Measurements from ENCODE around the gene AUTS2.

Gene AUTS2

GRCh38 chr7:70756789-70757188 lies 1158.5 kb downstream of the AUTS2 start:
- no peak for DNase-seq
- Histone ChIP-seq H3K4me1 (ENCODE audit: control insufficient read depth, low read depth, low read length) (no peaks in the 10 kb centered on the region), H2BK120ac (ENCODE audit: low read depth, low read length) (no peak overlapping the region), H3K79me2 (ENCODE audit: control insufficient read depth, insufficient read depth, low read length) (peaks cover 24% of the 10 kb centered on the region), H3K79me1 (ENCODE audit: low read length) (peaks cover 18% of the 10 kb centered on the region), H3K27me3 (ENCODE audit: insufficient read depth, low read length, poor library complexity) (no peaks in the 10 kb centered on the region), H3K18ac (ENCODE audit: low read length) (no peak overlapping the region), H4K8ac (ENCODE audit: low read depth, low read length) (no peak overlapping the region), H3K9ac (ENCODE audit: low read length) (no peak overlapping the region), H3K4ac (ENCODE audit: low read depth, low read length) (no peak overlapping the region), H3K27ac (ENCODE audit: low read depth, low read length) (no peak overlapping the region), H2AK5ac (ENCODE audit: low read length) (no peak overlapping the region), H3K23ac (ENCODE audit: low read length) (no peak overlapping the region), H4K5ac (ENCODE audit: low read length) (no peak overlapping the region), H3K4me2 (ENCODE audit: low read length) (no peak overlapping the region), H3K36me3 (ENCODE audit: control insufficient read depth, insufficient read depth, low read length) (no peaks in the 10 kb centered on the region), H2BK5ac (ENCODE audit: low read length) (no peak overlapping the region), H2BK15ac (replicated peaks; ENCODE audit: low read depth) (no peak overlapping the region), H3K56ac (ENCODE audit: low read length) (no peak overlapping the region), H3K4me3 (ENCODE audit: low read length) (no peak overlapping the region)
- no CpG with 5 or more reads among the region's 8 CpGs for WGBS (ENCODE audit: extremely low coverage, insufficient coverage, low lambda C conversion rate)

GRCh38 chr7:70758646-70759045 lies 1160.4 kb downstream of the AUTS2 start:
- H3K79me2 ChIP-seq (ENCODE audit: control insufficient read depth, insufficient read depth, low read length), result peaks cover 17% of the 10 kb centered on the region
- no peak overlapping the region for H3K18ac ChIP-seq (ENCODE audit: low read length)
- H3K4me1 ChIP-seq (ENCODE audit: control insufficient read depth, low read depth, low read length), result no peaks in the 10 kb centered on the region
- H3K4me3 ChIP-seq (ENCODE audit: low read length), result no peak overlapping the region
- no peak overlapping the region for H3K4ac ChIP-seq (ENCODE audit: low read depth, low read length)
- no peak overlapping the region for H3K4me2 ChIP-seq (ENCODE audit: low read length)
- H3K56ac ChIP-seq (ENCODE audit: low read length), result no peak overlapping the region
- peaks cover 17% of the 10 kb centered on the region for H3K79me1 ChIP-seq (ENCODE audit: low read length)
- WGBS (ENCODE audit: extremely low coverage, insufficient coverage, low lambda C conversion rate), result no CpG with 5 or more reads among the region's 5 CpGs
- H2BK5ac ChIP-seq (ENCODE audit: low read length), result no peak overlapping the region
- DNase-seq, result no peak
- no peak overlapping the region for H3K9ac ChIP-seq (ENCODE audit: low read length)
- no peaks in the 10 kb centered on the region for H3K27me3 ChIP-seq (ENCODE audit: insufficient read depth, low read length, poor library complexity)
- H3K27ac ChIP-seq (ENCODE audit: low read depth, low read length), result no peak overlapping the region
- H4K8ac ChIP-seq (ENCODE audit: low read depth, low read length), result no peak overlapping the region
- H3K36me3 ChIP-seq (ENCODE audit: control insufficient read depth, insufficient read depth, low read length), result no peaks in the 10 kb centered on the region
- H2BK120ac ChIP-seq (ENCODE audit: low read depth, low read length), result no peak overlapping the region
- no peak overlapping the region for H2AK5ac ChIP-seq (ENCODE audit: low read length)
- no peak overlapping the region for H2BK15ac ChIP-seq (replicated peaks; ENCODE audit: low read depth)
- no peak overlapping the region for H3K23ac ChIP-seq (ENCODE audit: low read length)
- H4K5ac ChIP-seq (ENCODE audit: low read length), result no peak overlapping the region

GRCh38 chr7:70759674-70760073 lies 1161.4 kb downstream of the AUTS2 start:
- Histone ChIP-seq H3K4me1 (ENCODE audit: control insufficient read depth, low read depth, low read length) (no peaks in the 10 kb centered on the region), H2AK5ac (ENCODE audit: low read length) (no peak overlapping the region), H3K79me1 (ENCODE audit: low read length) (peaks cover 17% of the 10 kb centered on the region), H3K4ac (ENCODE audit: low read depth, low read length) (no peak overlapping the region), H4K8ac (ENCODE audit: low read depth, low read length) (no peak overlapping the region), H3K23ac (ENCODE audit: low read length) (no peak overlapping the region), H3K56ac (ENCODE audit: low read length) (no peak overlapping the region), H3K79me2 (ENCODE audit: control insufficient read depth, insufficient read depth, low read length) (peaks cover 12% of the 10 kb centered on the region), H3K27ac (ENCODE audit: low read depth, low read length) (no peak overlapping the region), H3K4me2 (ENCODE audit: low read length) (no peak overlapping the region), H3K4me3 (ENCODE audit: low read length) (no peak overlapping the region), H2BK5ac (ENCODE audit: low read length) (no peak overlapping the region), H3K27me3 (ENCODE audit: insufficient read depth, low read length, poor library complexity) (no peaks in the 10 kb centered on the region), H2BK120ac (ENCODE audit: low read depth, low read length) (no peak overlapping the region), H3K36me3 (ENCODE audit: control insufficient read depth, insufficient read depth, low read length) (no peaks in the 10 kb centered on the region), H2BK15ac (replicated peaks; ENCODE audit: low read depth) (no peak overlapping the region), H4K5ac (ENCODE audit: low read length) (no peak overlapping the region), H3K18ac (ENCODE audit: low read length) (no peak overlapping the region), H3K9ac (ENCODE audit: low read length) (no peak overlapping the region)
- no CpG with 5 or more reads among the region's 6 CpGs for WGBS (ENCODE audit: extremely low coverage, insufficient coverage, low lambda C conversion rate)
- DNase-seq, result no peak

GRCh38 chr7:70761711-70762328 lies 1163.5 kb downstream of the AUTS2 start:
- Histone ChIP-seq H4K8ac (ENCODE audit: low read depth, low read length) (no peak overlapping the region), H2BK15ac (replicated peaks; ENCODE audit: low read depth) (no peak overlapping the region), H3K27me3 (ENCODE audit: insufficient read depth, low read length, poor library complexity) (no peaks in the 10 kb centered on the region), H2AK5ac (ENCODE audit: low read length) (no peak overlapping the region), H3K4me3 (ENCODE audit: low read length) (no peak overlapping the region), H3K18ac (ENCODE audit: low read length) (no peak overlapping the region), H2BK5ac (ENCODE audit: low read length) (no peak overlapping the region), H2BK120ac (ENCODE audit: low read depth, low read length) (no peak overlapping the region), H4K5ac (ENCODE audit: low read length) (no peak overlapping the region), H3K56ac (ENCODE audit: low read length) (no peak overlapping the region), H3K4me2 (ENCODE audit: low read length) (no peak overlapping the region), H3K4me1 (ENCODE audit: control insufficient read depth, low read depth, low read length) (no peaks in the 10 kb centered on the region), H3K79me2 (ENCODE audit: control insufficient read depth, insufficient read depth, low read length) (peaks cover 8% of the 10 kb centered on the region), H3K4ac (ENCODE audit: low read depth, low read length) (no peak overlapping the region), H3K23ac (ENCODE audit: low read length) (no peak overlapping the region), H3K9ac (ENCODE audit: low read length) (no peak overlapping the region), H3K79me1 (ENCODE audit: low read length) (peaks cover 15% of the 10 kb centered on the region), H3K27ac (ENCODE audit: low read depth, low read length) (no peak overlapping the region), H3K36me3 (ENCODE audit: control insufficient read depth, insufficient read depth, low read length) (peaks cover 2% of the 10 kb centered on the region)
- no CpG with 5 or more reads among the region's 4 CpGs for WGBS (ENCODE audit: extremely low coverage, insufficient coverage, low lambda C conversion rate)
- DNase-seq, result no peak

GRCh38 chr7:70762696-70763095 lies 1164.4 kb downstream of the AUTS2 start:
- Histone ChIP-seq H3K9ac (ENCODE audit: low read length) (no peak overlapping the region), H2AK5ac (ENCODE audit: low read length) (no peak overlapping the region), H3K4ac (ENCODE audit: low read depth, low read length) (no peak overlapping the region), H2BK15ac (replicated peaks; ENCODE audit: low read depth) (no peak overlapping the region), H3K23ac (ENCODE audit: low read length) (no peak overlapping the region), H3K27me3 (ENCODE audit: insufficient read depth, low read length, poor library complexity) (no peaks in the 10 kb centered on the region), H3K4me2 (ENCODE audit: low read length) (no peak overlapping the region), H3K27ac (ENCODE audit: low read depth, low read length) (no peak overlapping the region), H3K79me2 (ENCODE audit: control insufficient read depth, insufficient read depth, low read length) (peaks cover 6% of the 10 kb centered on the region), H4K8ac (ENCODE audit: low read depth, low read length) (no peak overlapping the region), H3K4me3 (ENCODE audit: low read length) (no peak overlapping the region), H3K18ac (ENCODE audit: low read length) (no peak overlapping the region), H3K4me1 (ENCODE audit: control insufficient read depth, low read depth, low read length) (no peaks in the 10 kb centered on the region), H3K79me1 (ENCODE audit: low read length) (peaks cover 13% of the 10 kb centered on the region), H3K56ac (ENCODE audit: low read length) (no peak overlapping the region), H2BK120ac (ENCODE audit: low read depth, low read length) (no peak overlapping the region), H4K5ac (ENCODE audit: low read length) (no peak overlapping the region), H2BK5ac (ENCODE audit: low read length) (no peak overlapping the region), H3K36me3 (ENCODE audit: control insufficient read depth, insufficient read depth, low read length) (peaks cover 2% of the 10 kb centered on the region)
- WGBS (ENCODE audit: extremely low coverage, insufficient coverage, low lambda C conversion rate), result no CpG with 5 or more reads among the region's 12 CpGs
- no peak for DNase-seq

Data from mesendoderm (in vitro differentiated cells).